ENCODE results near the gene HRH1. TPM values are rescaled to one million over a fixed set of nuclear protein-coding genes. Genes with fewer than 3 reads are reported as not detected.

The HRH1 gene
- total and polyA plus RNA-seq, 9 donors: 3.4 to 24.1 (median 6.0) TPM

DNA sequence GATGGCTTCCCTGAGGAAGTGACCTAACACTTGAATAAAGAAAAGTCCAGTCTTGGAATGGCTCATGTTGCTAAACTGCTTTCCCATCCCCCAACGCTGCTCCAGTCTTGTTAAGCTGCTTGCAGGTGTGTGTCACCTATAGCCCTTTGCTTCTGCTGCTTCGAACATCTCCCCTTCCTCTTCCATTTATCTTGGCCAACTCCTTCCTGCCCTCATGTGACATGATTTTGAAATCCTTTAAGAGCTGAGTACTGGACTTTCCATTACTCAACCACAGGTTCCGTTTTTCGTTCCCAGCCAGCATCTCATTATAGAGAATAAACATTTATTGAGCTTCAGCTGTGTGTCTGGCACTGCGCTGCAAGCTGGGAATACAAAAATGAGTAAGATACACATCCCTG, 119.6 kb downstream of the HRH1 start:
- H3K9me3 ChIP-seq: no peaks in the 10 kb centered on the region
- no peaks in the 10 kb centered on the region for H3K36me3 ChIP-seq
- no peak overlapping the region for H3K27ac ChIP-seq
- DNase-seq: no peak
- TF ChIP-seq POLR2A (IDR thresholded peaks at IDR 0.05) (no peak), EP300 (IDR thresholded peaks at IDR 0.05) (no peak)
- TF ChIP-seq, protein P1, sequence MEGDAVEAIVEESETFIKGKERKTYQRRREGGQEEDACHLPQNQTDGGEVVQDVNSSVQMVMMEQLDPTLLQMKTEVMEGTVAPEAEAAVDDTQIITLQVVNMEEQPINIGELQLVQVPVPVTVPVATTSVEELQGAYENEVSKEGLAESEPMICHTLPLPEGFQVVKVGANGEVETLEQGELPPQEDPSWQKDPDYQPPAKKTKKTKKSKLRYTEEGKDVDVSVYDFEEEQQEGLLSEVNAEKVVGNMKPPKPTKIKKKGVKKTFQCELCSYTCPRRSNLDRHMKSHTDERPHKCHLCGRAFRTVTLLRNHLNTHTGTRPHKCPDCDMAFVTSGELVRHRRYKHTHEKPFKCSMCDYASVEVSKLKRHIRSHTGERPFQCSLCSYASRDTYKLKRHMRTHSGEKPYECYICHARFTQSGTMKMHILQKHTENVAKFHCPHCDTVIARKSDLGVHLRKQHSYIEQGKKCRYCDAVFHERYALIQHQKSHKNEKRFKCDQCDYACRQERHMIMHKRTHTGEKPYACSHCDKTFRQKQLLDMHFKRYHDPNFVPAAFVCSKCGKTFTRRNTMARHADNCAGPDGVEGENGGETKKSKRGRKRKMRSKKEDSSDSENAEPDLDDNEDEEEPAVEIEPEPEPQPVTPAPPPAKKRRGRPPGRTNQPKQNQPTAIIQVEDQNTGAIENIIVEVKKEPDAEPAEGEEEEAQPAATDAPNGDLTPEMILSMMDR (IDR thresholded peaks at IDR 0.05): no peak
- intact Hi-C loops (cut with DNase I): no loop called here
- H3K4me3 ChIP-seq: no peak overlapping the region
- H3K27me3 ChIP-seq: no peaks in the 10 kb centered on the region
- H3K4me1 ChIP-seq (ENCODE audit: insufficient read depth): peaks cover 2% of the 10 kb centered on the region
- 87 to 90% (median 89%) methylated on average over 5 of the region's 5 CpGs for WGBS, 3 donors

DNA sequence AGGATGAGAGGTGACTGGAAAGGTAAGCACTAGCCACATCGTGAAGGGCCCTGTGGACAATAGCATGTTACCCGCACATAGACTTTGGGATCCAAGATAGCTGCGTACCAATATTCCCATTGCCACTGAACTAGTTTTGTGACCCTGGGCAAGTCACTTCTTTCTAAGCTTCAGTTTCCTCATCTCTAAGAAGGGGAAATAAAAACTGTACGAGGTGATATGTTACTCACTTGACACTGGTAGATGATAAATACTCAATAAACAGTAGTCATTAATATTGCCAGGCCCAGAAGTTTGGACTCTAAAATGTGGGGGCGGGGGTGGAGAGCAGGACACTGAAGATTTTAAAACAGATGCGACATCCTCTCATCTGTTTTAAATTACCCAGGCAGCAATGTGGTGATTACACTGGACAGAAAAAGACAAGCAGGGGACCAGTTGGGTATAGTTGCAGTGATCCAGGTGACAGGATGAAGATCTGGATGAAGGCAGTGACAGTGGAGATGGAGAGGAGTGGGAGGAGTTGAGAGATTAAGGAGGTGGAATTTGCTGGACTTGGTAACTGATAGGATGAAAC, 120.4 kb downstream of the HRH1 start:
- no peak overlapping the region for H3K27ac ChIP-seq

DNA sequence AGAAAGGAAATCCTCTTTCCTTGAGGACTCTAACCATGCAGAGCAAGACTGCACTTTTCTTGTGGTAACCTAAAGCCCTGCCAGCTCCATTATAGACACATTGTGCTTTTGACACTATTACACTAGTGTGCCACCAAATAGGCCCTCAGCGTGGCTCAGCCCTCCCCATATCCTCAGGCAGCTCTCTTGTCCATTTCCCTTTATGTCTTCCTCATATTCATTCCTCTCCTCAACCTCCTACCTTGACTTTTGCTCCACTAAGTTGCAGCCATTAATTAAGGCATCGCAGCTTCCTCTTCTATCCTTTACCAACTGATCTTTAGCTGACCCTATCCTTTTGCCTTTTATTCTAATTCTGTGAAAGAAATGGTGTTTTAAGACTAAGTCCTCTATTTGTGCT, 121.6 kb downstream of the HRH1 start:
- Histone ChIP-seq H3K4me3 (no peak overlapping the region), H3K4me1 (ENCODE audit: insufficient read depth) (peaks cover 2% of the 10 kb centered on the region), H3K27ac (no peak overlapping the region), H3K9me3 (no peaks in the 10 kb centered on the region), H3K36me3 (no peaks in the 10 kb centered on the region), H3K27me3 (no peaks in the 10 kb centered on the region)
- intact Hi-C loops (cut with DNase I): no loop called here
- DNase-seq: no peak
- WGBS, 3 donors: 39 to 90% (median 44%) methylated on average over 1 to 2 of the region's 2 CpGs
- no peak for TF ChIP-seq POLR2A (IDR thresholded peaks at IDR 0.05)
- TF ChIP-seq, protein P1 (IDR thresholded peaks at IDR 0.05): no peak

More for the DNA sequence above, 120.4 kb downstream of the HRH1 start:
- H3K36me3 ChIP-seq: no peaks in the 10 kb centered on the region
- H3K27me3 ChIP-seq: no peaks in the 10 kb centered on the region
- TF ChIP-seq POLR2A (IDR thresholded peaks at IDR 0.05) (no peak), EP300 (IDR thresholded peaks at IDR 0.05) (no peak)
- TF ChIP-seq, protein P1 (IDR thresholded peaks at IDR 0.05): no peak
- intact Hi-C loops (cut with DNase I): no loop called here
- WGBS, 3 donors: 82 to 85% (median 83%) methylated on average over 6 of the region's 6 CpGs
- H3K4me1 ChIP-seq (ENCODE audit: insufficient read depth): peaks cover 2% of the 10 kb centered on the region
- no peaks in the 10 kb centered on the region for H3K9me3 ChIP-seq
- no peak overlapping the region for H3K4me3 ChIP-seq
- DNase-seq: no peak

DNA sequence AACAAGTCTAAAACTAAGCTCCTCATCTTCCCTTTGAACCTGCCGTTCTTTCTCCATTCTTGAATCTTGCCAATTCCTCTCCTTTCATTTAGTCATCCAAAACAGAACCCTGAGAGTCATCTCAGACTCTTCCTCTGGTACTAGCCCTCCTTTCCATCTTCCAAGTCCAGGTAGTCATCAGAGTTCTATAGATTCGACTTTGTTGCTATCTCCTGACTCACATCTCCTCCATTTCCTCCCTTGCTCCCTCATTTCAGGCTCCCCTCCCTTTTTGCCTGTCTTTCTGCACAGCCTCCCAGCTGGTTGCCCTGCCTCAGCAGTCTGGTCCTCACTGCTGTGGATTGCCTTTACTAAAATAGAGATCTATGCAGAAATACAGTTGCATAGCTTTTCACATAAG, 122.6 kb downstream of the HRH1 start:
- TF ChIP-seq EP300 (IDR thresholded peaks at IDR 0.05) (no peak), POLR2A (IDR thresholded peaks at IDR 0.05) (no peak)
- TF ChIP-seq, protein P1 (IDR thresholded peaks at IDR 0.05): no peak
- Histone ChIP-seq H3K36me3 (no peaks in the 10 kb centered on the region), H3K27me3 (no peaks in the 10 kb centered on the region), H3K9me3 (no peaks in the 10 kb centered on the region), H3K27ac (no peak overlapping the region), H3K4me1 (ENCODE audit: insufficient read depth) (peaks cover 2% of the 10 kb centered on the region), H3K4me3 (no peak overlapping the region)
- no peak for DNase-seq
- intact Hi-C loops (cut with DNase I): no loop called here
- WGBS, 3 donors: 91 to 94% (median 92%) methylated on average over 2 of the region's 2 CpGs

All from ovary (tissue), 9 donors.